ENCODE data around the gene C2orf69.

The C2orf69 gene

GRCh38 chr2:199916980-199917379 is 5.9 kb downstream of the C2orf69 start:
- no peak for DNase-seq

GRCh38 chr2:199922856-199923255 is 11.8 kb downstream of the C2orf69 start:
- DNase-seq: no peak

GRCh38 chr2:199923924-199924323 is 12.8 kb downstream of the C2orf69 start:
- DNase-seq: no peak

- no peak for DNase-seq
Measured at GRCh38 chr2:199926806-199927205, 15.7 kb downstream of the C2orf69 start.

GRCh38 chr2:199928226-199928625 is 17.1 kb downstream of the C2orf69 start:
- no peak for DNase-seq

- DNase-seq: no peak
Measured at GRCh38 chr2:199928626-199929025, 17.5 kb downstream of the C2orf69 start.

- DNase-seq: no peak
Measured at GRCh38 chr2:199929262-199929661, 18.2 kb downstream of the C2orf69 start.

GRCh38 chr2:199932312-199932855 is 21.3 kb downstream of the C2orf69 start:
- peak; percentile 57 for DNase-seq

GRCh38 chr2:199933466-199933865 is 22.4 kb downstream of the C2orf69 start:
- no peak for DNase-seq

GRCh38 chr2:199936554-199936953 is 25.5 kb downstream of the C2orf69 start:
- DNase-seq: no peak

GRCh38 chr2:199940373-199940772 is 29.3 kb downstream of the C2orf69 start:
- peak; percentile 80 for DNase-seq

- no peak for DNase-seq
Measured at GRCh38 chr2:199943373-199943772, 32.3 kb downstream of the C2orf69 start.

GRCh38 chr2:199946196-199946595 is 35.1 kb downstream of the C2orf69 start:
- no peak for DNase-seq

- DNase-seq: no peak
Measured at GRCh38 chr2:199946836-199947235, 35.7 kb downstream of the C2orf69 start.

GRCh38 chr2:199950396-199950795 is 39.3 kb downstream of the C2orf69 start:
- DNase-seq: no peak

GRCh38 chr2:199951023-199951422 is 39.9 kb downstream of the C2orf69 start:
- DNase-seq: no peak

GRCh38 chr2:199955007-199955338 is 43.9 kb downstream of the C2orf69 start:
- peak; percentile 79 for DNase-seq

GRCh38 chr2:199955339-199956061 is 44.4 kb downstream of the C2orf69 start, which contains the start of the genes MAIP1 and TYW5:
MAIP1 (plus strand) TSS chr2:199955582; CDS start chr2:199955799, 217 bp downstream.
TYW5 (minus strand) TSS chr2:199955491; CDS start chr2:199955470, 21 bp downstream.
- peak; percentile 92 for DNase-seq

GRCh38 chr2:199956062-199956380 is 44.9 kb downstream of the C2orf69 start:
- DNase-seq: peak; percentile 33

GRCh38 chr2:199958014-199958413 is 46.9 kb downstream of the C2orf69 start:
- no peak for DNase-seq

GRCh38 chr2:199962203-199962602 is 51.1 kb downstream of the C2orf69 start:
- DNase-seq: no peak

GRCh38 chr2:199966405-199966804 is 55.3 kb downstream of the C2orf69 start:
- DNase-seq: no peak

GRCh38 chr2:199966976-199967375 is 55.9 kb downstream of the C2orf69 start:
- DNase-seq: no peak

- DNase-seq: no peak
Measured at GRCh38 chr2:199968126-199968525, 57.0 kb downstream of the C2orf69 start.

- no peak for DNase-seq
Measured at GRCh38 chr2:199972088-199972626, 61.1 kb downstream of the C2orf69 start.
